GM23338 (cell line): ENCODE measurements around the gene KCTD15. TPM values are rescaled to one million over a fixed set of nuclear protein-coding genes. Genes with fewer than 3 reads are reported as not detected.

Experiments
- ATAC-seq: fragments of 200-7000 bp; cut with Tn5 transposase; 3 replicates; pipeline ENCODE4 v1.9.1; 2020
- DNase-seq: peaks from one replicate; pipeline ENCODE4 v3.0.0-alpha.2; 2015; ENCODE audit warnings: low spot score
- H2AFZ ChIP-seq: fragments of 200-600 bp; sonication (generic); 2 replicates; pipeline ENCODE4 v1.8.0; 2016; ENCODE audit warnings: antibody characterized with exemption, mild to moderate bottlenecking, moderate library complexity
- H3F3A ChIP-seq: fragments of 200-600 bp; sonication (generic); replicated peaks from 2 replicates; pipeline ENCODE4 v1.8.0; 2017; ENCODE audit warnings: antibody characterized with exemption, mixed run types, low read depth
- H3K27ac ChIP-seq: fragments of 200-600 bp; sonication (generic); 2 replicates; pipeline ENCODE4 v1.6.1; 2016; ENCODE audit warnings: low read depth
- H3K27me3 ChIP-seq: fragments of 200-600 bp; sonication (generic); 2 replicates; pipeline ENCODE4 v1.8.0; 2016; ENCODE audit warnings: mild to moderate bottlenecking, mixed run types, moderate library complexity; ENCODE audit not compliant: insufficient read depth
- H3K36me3 ChIP-seq: fragments of 200-600 bp; sonication (generic); 2 replicates; pipeline ENCODE4 v1.8.0; 2016; ENCODE audit warnings: mild to moderate bottlenecking; ENCODE audit not compliant: insufficient read depth
- H3K4me1 ChIP-seq: fragments of 200-600 bp; sonication (generic); 2 replicates; pipeline ENCODE4 v1.8.0; 2016; ENCODE audit warnings: mild to moderate bottlenecking, moderate library complexity; ENCODE audit not compliant: insufficient read depth
- H3K4me2 ChIP-seq: fragments of 200-600 bp; sonication (generic); 2 replicates; pipeline ENCODE4 v1.7.1; 2017; ENCODE audit warnings: mixed run types
- H3K4me3 ChIP-seq: fragments of 200-600 bp; sonication (generic); 2 replicates; pipeline ENCODE4 v1.6.1; 2016; ENCODE audit warnings: mixed run types
- H3K79me2 ChIP-seq: fragments of 200-600 bp; sonication (generic); replicated peaks from 2 replicates; pipeline ENCODE4 v1.8.0; 2017; ENCODE audit warnings: mild to moderate bottlenecking; ENCODE audit not compliant: insufficient read depth
- H3K9me2 ChIP-seq: fragments of 200-600 bp; sonication (generic); 2 replicates; pipeline ENCODE4 v1.8.0; 2017; ENCODE audit not compliant: insufficient read depth
- H4K20me1 ChIP-seq: fragments of 200-600 bp; sonication (generic); replicated peaks from 2 replicates; pipeline ENCODE4 v1.8.0; 2017; ENCODE audit warnings: mild to moderate bottlenecking; ENCODE audit not compliant: insufficient read depth
- H3K27ac Mint-ChIP-seq: 2 replicates; pipeline ENCODE4 v1.8.0; 2020; ENCODE audit warnings: inconsistent platforms, mild to moderate bottlenecking, moderate library complexity, mixed read lengths
- H3K27me3 Mint-ChIP-seq: 3 replicates; pipeline ENCODE4 v1.8.0; 2022; ENCODE audit warnings: low read depth, mild to moderate bottlenecking, moderate library complexity, mixed read lengths, inconsistent platforms; ENCODE audit not compliant: insufficient read depth, poor library complexity
- H3K36me3 Mint-ChIP-seq: 3 replicates; pipeline ENCODE4 v1.8.0; 2021; ENCODE audit warnings: low read depth, mild to moderate bottlenecking, inconsistent platforms, moderate library complexity, mixed read lengths
- H3K4me1 Mint-ChIP-seq: 3 replicates; pipeline ENCODE4 v1.8.0; 2020; ENCODE audit warnings: mild to moderate bottlenecking, inconsistent platforms, mixed read lengths
- H3K4me3 Mint-ChIP-seq: 3 replicates; pipeline ENCODE4 v1.8.0; 2021; ENCODE audit warnings: moderate library complexity, mild to moderate bottlenecking, inconsistent platforms, mixed read lengths
- H3K9me3 Mint-ChIP-seq: 3 replicates; pipeline ENCODE4 v1.8.0; 2020; ENCODE audit warnings: moderate library complexity, mild to moderate bottlenecking, inconsistent platforms, mixed read lengths
- CREB1 ChIP-seq: fragments of 250-450 bp; sonication (Bioruptor Pico); IDR thresholded peaks from 2 replicates; pipeline ENCODE4 v1.5.0; 2020; ENCODE audit warnings: low read depth, mild to moderate bottlenecking, moderate library complexity
- CTCF ChIP-seq, 2 experiments: fragments of 200-600 bp in 1 of 2; sonication (generic) in 1 of 2; conservative IDR thresholded peaks; 2 replicates each; pipeline versions ENCODE4 v1.5.1 to v1.6.1; 2016 to 2017; ENCODE audit warnings: antibody characterized with exemption in 2 of 2, low read depth in 2 of 2, mild to moderate bottlenecking in 2 of 2, moderate library complexity in 1 of 2
- ETS1 ChIP-seq: IDR thresholded peaks from 2 replicates; pipeline ENCODE4 v1.6.1; 2016; ENCODE audit warnings: antibody characterized with exemption
- EZH2 ChIP-seq: fragments of 200-600 bp; sonication (generic); IDR thresholded peaks from one replicate; pipeline ENCODE4 v1.8.0; 2017; ENCODE audit warnings: antibody characterized with exemption, mild to moderate bottlenecking, low read depth; ENCODE audit not compliant: unreplicated experiment
- EZH2phosphoT487 ChIP-seq: fragments of 200-600 bp; sonication (generic); IDR thresholded peaks from one replicate; pipeline ENCODE4 v1.8.1; 2018; ENCODE audit warnings: antibody characterized with exemption; ENCODE audit not compliant: unreplicated experiment
- JUNB ChIP-seq: IDR thresholded peaks from one replicate; pipeline ENCODE4 v1.6.1; 2016; ENCODE audit warnings: antibody characterized with exemption; ENCODE audit not compliant: unreplicated experiment
- NANOG ChIP-seq: IDR thresholded peaks from 2 replicates; pipeline ENCODE4 v1.6.1; 2016; ENCODE audit warnings: antibody characterized with exemption, borderline replicate concordance
- POLR2AphosphoS5 ChIP-seq: IDR thresholded peaks from 2 replicates; pipeline ENCODE4 v1.6.1; 2016; ENCODE audit warnings: antibody characterized with exemption, low read depth
- REST ChIP-seq: IDR thresholded peaks from one replicate; pipeline ENCODE4 v1.6.1; 2018; ENCODE audit warnings: antibody characterized with exemption; ENCODE audit not compliant: unreplicated experiment
- STAT1 ChIP-seq: IDR thresholded peaks from one replicate; pipeline ENCODE4 v1.6.1; 2016; ENCODE audit warnings: antibody characterized with exemption; ENCODE audit not compliant: unreplicated experiment
- ZNF114 ChIP-seq: fragments of 250-450 bp; sonication (Bioruptor Pico); IDR thresholded peaks from 2 replicates; pipeline ENCODE4 v1.5.0; 2020; ENCODE audit warnings: mild to moderate bottlenecking, moderate library complexity
- polyA plus RNA-seq: library from polyadenylated mRNA; unstranded; fragments of >200 nt; fragmentation: Nextera tagmentation; extraction: Ambion mirVana; gene quantifications from 2 replicates; pipeline ENCODE4 v1.2.1, GENCODE V29; 2016
- total RNA-seq: library from RNA; depleted of rRNA; stranded (reverse); fragments of >200 nt; shearing (Covaris generic); gene quantifications from 2 replicates; pipeline ENCODE4 v1.2.3, GENCODE V29; 2014

KCTD15 gene
- total and polyA plus RNA-seq, 2 experiments from 2014 or later: 5.1 to 60.1 TPM

- no peak for TF ChIP-seq CTCF (conservative IDR thresholded peaks at IDR 0.05; ENCODE audit: low read depth in 2 of 2)
- TF ChIP-seq EZH2: no peak
- TF ChIP-seq ETS1: no peak
- TF ChIP-seq ZNF114: no peak
- TF ChIP-seq CREB1 (CRISPR knock-in tag): no peak
Measured at GRCh38 chr19:33750587-33751435, 45.9 kb upstream of the KCTD15 start (continued).

GRCh38 chr19:33751436-33751770 is 45.3 kb upstream of the KCTD15 start:
- Histone ChIP-seq H3K9me2 (no peaks in the 10 kb centered on the region), H3K4me2 (no peak overlapping the region), H3K27me3 (no peaks in the 10 kb centered on the region), H3F3A (no peaks in the 10 kb centered on the region), H4K20me1 (peaks cover under 1% of the 10 kb centered on the region; the same call in 1 of the 2 replicates), H3K4me3 (no peak overlapping the region), H2AFZ (no peak overlapping the region), H3K79me2 (no peaks in the 10 kb centered on the region), H3K4me1 (no peaks in the 10 kb centered on the region), H3K36me3 (no peaks in the 10 kb centered on the region), H3K27ac (no peak overlapping the region)
- H3K4me3 Mint-ChIP-seq: no peak overlapping the region
- DNase-seq: no peak
- no peaks in the 10 kb centered on the region for H3K36me3 Mint-ChIP-seq
- H3K27me3 Mint-ChIP-seq: peaks cover 2% of the 10 kb centered on the region
- H3K4me1 Mint-ChIP-seq: peaks cover 2% of the 10 kb centered on the region; the same call in 1 of the 3 replicates
- ATAC-seq: no peak
- H3K27ac Mint-ChIP-seq: no peak overlapping the region
- H3K9me3 Mint-ChIP-seq: no peaks in the 10 kb centered on the region
- TF ChIP-seq REST (no peak), CREB1 (CRISPR knock-in tag) (no peak), ZNF114 (no peak), JUNB (no peak), POLR2AphosphoS5 (no peak), ETS1 (no peak), NANOG (no peak), EZH2phosphoT487 (no peak), STAT1 (no peak)
